HPDE6-E6E7 (cell line): ENCODE measurements around the gene ROCK2.

ENCODE experiments used
- DNase-seq: peaks from one replicate; pipeline ENCODE4 v3.0.0; 2011; ENCODE audit warnings: missing footprints; ENCODE audit errors: extremely low spot score

The ROCK2 gene

DNA sequence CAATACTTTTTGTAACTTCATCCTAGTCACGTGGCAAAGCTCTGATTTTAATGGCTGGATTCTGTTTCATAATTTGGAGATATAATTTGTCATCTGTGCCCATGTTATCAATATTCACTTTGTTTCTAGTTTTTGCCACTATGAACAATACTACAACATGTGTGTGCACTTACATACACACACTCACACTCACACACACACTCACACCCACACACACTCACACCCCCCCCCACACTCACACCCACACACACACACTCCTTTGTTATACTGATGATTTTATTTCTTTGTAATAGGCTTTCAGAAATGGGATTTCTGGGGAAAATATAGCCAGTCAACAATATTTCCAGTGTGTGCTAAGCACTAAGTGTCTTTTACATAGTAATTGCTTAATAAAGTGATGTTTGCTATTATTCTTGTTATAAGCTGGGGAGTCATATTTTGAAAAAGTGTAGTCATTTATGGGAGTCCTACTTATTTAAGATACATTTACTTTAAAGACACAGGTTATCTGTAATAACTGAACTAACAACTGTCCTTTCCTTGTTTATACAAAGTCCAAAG, 22.8 kb upstream of the ROCK2 start:
- no peak for DNase-seq

DNA sequence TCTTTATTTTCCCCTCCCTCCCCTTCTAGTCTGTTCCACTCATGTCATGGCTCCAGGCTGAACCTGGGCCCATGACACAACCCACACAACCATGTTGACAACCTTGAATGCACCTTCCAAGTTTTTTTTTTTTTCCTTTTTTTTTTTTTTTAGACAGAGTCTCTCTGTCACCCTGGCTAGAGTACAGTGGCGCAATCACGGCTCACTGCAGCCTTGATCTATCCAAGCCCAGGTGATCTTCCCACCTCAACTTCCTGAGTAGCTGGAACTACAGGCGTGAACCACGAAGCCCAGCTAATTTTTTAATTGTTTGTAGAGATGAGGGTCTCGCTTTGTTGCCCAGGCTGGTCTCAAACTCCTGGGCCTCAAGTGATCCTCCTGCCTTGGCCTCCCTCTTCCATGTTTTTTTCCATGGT, 21.9 kb upstream of the ROCK2 start:
- DNase-seq: no peak

DNA sequence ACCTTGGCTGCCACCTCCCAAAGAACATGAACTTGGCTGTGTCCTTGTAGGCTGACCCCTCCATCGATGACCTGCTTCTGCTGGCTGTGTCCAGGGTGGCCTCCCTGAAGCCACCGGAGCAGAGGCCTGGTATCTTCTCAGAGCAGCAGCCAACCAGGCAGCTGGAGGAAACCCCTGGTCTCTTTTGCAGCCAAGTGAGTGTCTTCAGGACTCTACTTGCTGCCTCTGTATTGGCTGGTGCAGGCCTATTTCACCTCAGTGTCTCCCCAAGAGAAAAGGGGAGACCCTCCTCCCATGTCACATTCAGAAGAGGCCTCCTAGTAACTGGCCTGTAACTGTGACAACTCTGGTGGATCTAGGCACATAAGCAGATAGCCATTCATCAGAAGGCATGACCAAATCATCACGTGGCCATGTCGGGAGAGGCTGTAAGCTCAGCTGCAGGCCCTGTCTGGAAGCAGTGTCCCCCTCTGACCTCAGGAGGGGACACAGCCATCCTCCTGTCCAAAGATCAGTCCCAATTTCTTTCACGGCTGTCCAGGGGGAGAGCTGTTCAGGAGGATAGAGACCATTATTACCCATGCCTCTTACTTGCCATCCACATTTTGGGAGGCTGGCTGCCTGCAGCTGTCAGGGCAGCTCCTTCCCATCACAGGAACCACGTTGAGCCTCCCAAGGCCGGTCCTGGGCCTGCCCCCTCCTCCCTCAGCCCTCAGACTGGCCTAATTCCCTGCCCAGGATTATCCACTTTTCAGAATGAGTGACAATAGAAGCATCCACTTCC, 20.9 kb upstream of the ROCK2 start:
- DNase-seq: no peak

DNA sequence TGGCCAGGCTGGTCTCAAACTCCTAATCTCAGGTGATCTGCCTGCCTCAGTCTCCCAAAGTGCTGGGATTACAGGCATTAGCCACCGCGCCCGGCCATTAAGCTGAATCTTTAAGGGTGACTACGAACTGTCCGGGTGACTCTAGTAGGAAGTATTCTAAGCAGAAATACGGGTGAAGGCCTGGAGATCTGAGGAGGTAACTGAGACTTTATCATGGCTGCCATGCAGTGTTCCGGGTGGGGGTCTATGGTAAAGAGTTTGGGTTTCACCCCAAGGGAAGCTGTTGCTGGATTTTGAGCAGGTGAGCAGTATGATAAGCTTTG, 20.1 kb upstream of the ROCK2 start:
- no peak for DNase-seq

DNA sequence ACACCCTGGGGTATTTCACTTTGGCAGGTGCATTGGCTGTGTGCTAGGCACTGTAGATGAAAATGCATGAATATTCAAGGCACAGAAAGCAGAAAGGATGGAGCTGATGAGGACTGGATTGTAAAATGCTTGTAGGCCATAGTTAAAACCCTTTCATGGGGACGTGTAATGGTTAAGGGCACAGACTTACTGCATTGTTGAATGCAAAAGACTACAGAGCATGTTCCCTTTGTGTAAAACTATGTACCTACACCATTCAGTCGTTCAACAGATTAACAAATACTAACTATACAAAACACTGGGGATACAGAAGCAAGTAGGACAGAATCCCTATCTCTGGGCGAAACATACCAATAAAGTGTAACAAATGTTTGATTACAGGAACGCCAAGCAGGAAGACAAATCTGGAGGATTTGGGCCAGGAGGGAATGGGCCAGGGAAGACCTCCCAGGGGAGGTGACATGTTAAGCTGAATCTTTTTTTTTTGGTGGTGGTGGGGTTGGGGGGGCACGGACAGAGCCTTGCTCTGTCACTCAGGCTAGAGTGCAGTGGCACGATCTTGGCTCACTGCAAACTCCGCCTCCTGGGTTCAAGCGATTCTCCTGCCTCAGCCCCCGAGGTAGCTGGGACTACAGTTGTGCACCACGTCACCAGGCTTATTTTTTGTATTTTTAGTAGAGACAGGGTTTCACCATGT, 19.6 kb upstream of the ROCK2 start:
- DNase-seq: no peak

DNA sequence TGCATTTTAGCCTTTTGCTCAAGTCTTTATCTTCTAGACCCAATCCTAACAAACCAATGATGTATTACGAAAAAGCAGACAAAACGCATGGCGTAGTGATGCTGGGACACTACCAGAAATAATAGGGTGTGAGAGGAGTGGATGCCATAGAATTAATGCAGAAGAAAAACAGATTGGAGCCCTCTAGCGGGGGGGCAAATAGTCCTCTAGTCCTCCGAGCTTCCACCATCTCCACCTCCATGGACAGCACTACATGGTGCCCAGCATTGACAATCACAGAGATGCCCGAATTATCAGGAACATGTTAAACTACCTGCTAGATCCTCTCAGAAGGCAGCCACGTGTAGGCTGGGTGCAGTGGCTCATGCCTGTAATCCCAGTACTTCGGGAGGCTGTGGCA, 15.4 kb upstream of the ROCK2 start:
- no peak for DNase-seq

DNA sequence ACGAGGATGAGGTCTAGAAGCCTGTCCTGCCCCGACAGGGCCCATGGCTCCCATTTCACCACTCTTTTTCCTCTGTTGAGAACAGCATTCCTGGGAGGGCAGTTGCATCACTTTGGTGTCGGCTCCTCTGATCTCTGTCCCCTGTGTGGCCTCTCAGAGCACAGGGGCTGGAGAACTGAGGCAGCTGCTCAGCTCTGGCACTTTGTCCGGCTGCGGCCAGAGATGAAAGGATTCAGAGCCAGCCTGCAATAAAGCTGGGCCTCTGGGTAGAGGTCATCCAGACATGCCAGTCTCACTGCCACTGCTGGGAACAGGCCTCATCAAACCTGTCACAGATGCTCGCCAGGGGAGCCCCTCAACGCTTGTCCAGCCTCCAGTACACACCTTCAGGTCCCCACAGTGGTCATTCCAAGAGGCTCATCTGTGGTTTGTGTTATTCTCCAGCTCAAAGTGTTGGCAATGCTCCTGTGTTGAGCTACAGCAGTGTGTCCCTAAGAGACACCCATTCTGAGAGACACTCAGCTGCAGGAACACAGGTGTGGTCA, 13.1 kb upstream of the ROCK2 start:
- DNase-seq: no peak

DNA sequence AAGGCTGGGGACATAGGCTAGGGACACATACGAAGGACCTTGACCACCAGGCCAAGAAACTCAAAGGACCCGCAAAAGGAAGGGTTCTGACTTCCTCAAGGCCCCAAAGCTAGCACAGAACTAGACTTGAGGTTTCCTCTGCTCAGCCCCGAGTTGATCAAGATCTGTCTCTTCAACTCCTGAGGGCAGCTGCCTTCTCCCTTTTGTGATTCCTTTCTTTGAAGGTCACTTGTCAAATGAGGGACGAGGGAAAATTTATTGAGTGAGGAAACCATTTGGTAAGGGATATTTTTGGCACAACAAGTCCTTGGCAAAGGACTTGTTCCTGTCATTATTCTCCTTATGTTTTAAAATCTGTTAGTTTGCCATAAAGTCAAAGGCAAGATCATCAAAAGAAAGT, 12.3 kb upstream of the ROCK2 start:
- no peak for DNase-seq

DNA sequence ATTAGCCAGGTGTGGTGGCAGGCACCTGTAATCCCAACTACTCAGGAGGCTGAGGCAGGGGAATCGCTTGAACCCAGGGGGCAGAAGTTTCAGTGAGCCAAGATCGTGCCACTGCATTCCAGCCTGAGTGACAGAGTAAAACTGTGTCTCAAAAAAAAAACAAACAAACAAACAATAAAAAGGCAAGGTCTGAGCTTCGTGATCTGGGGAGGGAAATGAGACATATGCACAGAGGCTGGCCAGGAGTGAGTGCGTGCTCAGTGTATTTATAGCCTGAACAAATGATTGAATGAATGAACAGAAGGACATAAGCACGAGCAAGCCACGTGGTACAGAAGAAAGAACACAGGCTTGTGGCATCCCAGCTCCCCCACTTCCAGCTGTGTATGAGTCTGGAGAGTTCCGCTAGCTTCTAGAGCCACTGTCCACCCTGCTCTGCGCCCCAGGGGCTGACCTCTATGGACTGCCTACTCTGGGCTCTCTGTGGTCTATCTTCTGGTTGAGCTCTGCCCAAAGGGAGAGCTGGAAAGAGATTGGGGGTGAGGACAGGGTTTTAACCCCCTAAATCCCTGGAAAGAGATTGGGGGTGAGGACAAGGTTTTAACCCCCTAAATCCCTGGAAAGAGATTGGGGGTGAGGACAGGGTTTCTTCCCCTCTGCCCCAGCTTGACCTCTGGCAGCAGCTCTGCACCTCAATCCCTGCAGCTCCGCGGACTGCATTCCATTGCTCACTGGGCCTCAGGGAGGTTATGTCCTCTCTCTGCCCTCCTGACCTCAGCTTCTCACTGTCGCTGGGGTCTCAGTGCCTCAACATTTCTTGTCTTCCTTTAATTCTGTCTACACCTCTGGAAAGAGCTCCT, 11.0 kb upstream of the ROCK2 start:
- no peak for DNase-seq

DNA sequence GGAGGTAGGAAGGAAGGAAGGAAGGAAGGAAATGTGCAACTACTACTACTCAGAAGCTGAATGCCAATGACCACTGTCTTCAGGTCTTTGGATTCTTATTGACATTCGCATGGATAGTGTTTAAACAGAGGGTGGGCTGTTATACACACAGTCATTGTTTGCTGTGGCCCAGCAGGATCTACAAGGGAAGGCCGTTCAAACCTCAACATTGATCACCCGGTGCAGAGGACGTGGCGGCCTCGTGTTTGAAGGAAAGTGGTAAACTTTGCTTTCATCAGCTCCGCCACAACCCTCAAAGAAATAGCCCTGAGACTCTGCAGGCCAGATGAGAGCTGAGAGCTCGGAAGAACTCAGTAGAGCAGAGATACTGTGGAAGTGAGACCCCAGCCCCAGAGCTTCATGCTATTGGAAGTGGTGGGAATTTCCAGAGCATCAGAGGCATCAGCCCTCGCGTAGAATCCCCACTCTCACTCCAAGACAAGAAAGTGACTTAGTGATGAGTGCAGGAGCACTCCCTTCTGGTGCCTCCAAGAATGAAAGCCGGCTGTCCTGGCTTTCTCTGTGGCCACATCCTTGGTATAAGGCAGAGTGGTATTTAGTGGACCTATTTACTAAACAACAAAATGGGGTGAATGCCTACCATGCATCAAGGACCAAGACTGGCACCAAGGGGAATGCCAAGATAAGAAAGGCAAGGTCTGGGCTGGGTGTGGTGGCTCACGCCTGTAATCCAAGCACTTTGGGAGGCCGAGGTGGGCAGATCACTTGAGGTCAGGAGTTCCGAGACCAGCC, 10.1 kb upstream of the ROCK2 start:
- DNase-seq: no peak

DNA sequence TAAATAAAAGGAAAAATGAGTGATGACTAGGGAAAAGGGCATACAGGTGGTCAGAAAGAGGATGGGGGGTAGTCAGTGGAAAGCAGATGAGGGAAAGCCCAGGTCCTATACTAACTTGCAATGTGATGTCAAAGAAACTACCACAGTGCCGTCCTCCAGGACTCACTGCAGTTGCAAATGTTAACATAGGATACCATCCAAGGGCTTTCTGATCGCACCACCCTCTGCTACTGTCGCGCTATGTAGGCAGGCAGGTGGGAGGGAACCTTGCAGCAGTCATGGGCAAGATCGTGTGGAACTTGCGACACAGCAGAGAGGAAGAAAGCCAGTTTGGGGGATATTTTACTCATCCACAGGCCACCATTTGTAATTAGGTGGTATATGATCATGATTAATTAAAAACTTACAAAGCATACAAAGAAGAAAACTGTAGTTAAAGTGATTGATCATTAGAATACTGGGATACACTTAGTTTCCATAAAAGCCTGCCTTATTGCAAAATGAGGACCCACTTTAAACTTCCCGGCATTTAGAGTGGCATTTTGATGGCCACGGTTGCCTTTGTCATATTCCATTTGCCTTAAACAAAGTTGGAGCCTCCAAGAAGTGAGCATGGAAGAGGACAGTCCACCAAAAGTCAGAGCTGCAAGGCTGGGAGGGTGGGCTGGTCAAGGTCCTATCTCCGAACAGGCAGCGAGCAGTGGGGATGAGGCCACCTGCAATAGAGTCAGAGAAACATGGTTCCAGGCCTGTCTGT, 8.5 kb upstream of the ROCK2 start:
- no peak for DNase-seq

DNA sequence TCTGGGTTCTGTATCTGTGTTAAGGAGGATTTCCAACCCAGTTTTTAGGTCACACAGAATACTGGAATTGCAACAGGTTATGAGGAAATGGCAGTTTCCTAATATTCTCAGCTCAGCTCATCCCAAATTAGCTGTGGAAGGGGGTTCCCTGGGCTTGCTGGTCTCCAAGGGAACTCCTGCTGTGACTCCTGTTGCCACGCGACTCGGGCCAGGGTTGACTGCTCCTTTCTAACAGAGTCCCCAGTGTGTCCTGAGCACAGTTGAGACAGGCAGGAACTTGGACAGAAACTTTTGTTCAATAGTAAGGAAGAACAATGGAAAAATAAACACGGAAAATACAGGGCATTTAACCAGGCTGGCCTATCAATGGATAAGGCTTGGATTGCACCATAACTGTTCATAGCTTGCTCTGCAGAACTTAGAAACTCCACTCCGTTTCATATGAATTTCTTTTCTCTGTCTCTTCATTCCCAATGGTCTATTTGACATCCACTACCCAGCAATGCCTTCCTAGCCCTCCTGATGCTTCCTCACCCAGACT, 3.8 kb upstream of the ROCK2 start:
- no peak for DNase-seq

DNA sequence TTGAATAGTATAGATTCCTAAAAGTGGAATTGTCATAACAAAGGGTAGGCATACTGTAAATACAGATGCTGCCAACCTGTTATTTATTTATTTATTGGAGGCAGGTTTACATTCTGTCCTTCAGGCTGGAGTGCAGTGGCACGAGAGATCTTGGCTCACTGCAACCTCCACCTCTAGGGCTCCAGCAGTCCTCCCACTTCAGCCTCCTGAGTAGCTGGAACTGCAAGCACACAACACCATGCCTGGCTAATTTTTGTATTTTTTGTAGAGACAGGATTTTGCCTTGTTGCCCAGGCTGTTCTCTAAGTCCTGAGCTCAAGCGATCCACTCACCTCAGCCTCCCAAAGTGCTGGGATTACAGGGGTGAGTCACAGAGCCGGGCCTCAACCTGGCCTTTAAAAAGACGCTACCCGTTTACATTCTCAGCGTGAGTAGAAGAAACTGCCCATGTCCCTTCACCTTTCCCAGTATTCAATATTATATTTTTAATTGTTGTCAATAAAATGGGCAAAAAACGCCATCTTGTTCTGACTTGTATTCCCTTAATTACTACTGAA, 3.0 kb upstream of the ROCK2 start:
- DNase-seq: no peak

DNA sequence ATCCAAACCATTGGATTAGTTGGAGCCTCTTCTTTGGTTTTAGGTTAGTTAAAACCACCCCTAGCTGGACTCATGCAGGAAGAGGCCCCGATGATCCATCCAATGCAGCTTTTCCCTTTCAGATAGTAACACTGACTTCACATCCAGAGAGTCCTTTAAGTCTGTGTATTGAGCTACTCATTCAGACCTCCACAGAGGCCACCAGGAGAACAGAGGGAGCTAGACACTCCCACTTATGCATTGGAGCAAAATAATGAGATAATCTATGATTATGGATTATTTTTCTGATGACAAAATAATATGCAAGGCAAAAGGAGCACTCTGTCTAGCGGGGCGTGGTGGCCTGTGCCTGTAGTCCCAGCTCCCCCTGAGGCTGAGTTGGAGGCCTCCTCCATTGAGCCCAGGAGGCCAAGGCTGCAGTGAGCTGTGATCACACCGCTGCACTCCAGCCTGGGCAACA, 1.6 kb upstream of the ROCK2 start:
- DNase-seq: no peak

DNA sequence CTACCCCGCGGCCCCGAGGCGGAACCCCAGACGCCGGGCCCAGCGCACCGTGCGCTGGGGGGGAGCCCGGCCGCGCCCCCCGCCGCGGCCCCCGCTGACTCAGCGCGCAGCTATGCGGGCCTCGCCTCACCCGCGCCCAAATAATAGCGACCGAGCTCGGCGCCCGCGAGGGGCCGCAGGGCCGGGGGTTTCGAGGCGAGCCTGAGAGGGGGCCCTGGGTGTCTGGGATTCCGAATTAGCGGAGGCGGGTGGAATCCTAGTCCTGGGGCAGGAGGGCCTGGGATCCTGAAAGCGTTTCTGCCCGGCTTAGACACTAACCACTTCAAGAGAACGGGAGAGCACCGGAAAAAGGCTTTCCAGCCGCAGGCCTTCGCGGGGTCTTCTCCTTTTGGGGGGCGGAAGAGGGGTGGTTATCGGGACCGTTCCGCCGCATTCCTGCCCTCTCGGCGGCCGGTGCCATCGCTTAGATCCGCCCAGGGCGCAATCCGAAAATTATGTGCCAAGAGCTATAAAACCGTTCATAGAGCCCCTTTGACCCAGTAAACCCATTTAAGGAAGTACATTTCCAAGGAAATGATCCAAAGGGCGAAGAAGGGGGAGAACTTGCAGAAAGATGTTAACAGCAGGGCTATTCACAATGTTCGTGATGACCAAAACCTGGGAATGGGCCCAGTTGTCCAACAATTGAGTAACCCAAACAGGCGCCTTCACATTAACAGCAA, 681 bp upstream of the ROCK2 start:
- DNase-seq: no peak

DNA sequence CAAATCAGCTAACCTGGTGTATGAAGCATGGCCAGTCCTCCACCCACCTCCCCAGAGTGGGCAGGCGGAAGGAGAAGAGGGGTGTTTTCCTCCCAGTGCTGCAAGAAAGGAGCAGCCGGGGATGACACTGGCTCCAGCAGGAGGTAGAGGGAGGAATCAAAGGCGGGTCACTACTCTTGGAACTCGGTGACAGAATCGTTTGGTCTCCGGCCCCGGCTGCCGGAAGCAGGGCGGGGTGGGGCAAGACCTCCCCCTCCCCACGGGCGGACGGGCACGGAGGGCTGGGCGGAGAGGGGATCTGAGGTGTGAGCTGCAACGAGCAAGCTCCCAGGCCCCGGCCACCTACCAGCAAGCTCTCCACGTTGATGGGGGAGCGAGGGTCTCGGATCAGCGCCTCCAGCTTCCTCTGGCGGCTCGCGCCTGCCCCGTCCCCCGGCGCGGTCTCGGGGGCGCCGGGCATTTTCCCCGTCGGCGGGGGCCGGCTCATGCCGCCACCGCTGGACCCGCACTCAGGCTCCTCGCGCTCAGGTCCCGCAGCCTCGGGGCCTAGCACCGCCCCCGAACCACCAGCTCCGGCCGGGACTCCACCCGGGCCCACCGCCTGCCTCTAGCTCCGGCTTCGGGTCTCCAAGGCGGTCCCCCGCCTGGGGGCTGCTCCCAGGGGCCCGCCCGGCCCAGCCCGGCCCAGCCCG, 640 bp downstream of the ROCK2 start:
- no peak for DNase-seq

DNA sequence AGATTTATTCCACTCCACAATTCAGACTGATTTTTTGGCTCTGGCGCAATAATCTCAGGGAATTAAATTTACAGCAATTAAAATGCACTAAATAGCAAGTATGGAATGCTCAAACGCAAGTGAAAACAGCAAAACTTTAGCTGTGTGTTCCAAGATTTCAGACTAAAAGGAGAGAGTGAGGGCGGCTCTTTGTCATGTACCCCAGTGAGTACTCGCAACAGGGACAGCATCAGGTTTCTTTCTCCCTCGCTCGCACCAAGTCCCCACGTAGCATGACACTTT, 1.1 kb downstream of the ROCK2 start:
- no peak for DNase-seq

DNA sequence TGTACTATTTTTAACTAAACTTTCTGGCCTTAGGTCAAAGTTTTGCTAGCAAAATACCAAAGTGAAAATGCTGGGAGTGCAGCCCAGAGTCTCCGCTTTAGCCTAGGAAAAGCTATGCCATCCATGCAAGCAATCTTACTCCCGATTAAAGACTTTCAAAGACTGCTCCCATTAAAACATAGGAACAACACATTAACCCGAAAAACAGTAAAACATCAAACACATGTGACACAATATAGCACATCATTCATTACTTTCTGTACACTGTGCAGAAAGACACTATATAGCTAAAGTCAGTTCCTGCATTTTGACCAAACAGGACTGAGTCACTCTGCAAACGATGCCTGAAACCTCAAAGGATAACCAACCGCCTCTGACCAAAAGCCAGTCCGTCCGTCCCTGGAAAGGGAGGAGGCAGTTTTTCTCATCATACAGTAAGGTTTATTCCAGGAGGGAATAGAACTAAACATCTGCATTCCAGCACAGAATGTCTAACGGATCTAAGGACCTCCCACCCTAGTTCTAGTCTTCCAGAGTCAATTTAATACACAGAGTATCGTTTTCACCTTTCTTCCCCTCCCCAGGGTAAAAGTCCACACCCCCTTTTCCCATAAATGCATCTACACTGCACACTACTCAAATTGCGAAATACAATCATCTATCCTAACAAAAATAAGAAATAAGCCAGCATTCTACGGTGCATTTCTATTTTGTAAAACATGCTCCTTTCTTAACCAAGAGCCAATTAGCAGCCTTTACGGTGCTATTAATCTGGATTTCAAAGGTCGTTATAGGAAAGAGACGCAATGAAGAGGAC, 1.7 kb downstream of the ROCK2 start:
- peak; percentile 46 for DNase-seq
